CMK (cell line): Measurements from ENCODE around the gene EHHADH.
A peak's percentile ranks its signal among the peaks of the same experiment; 100 is the strongest.

ENCODE experiments used
- DNase-seq: peaks from one replicate; pipeline ENCODE4 v3.0.0-alpha.2; 2010; ENCODE audit warnings: low read depth

The EHHADH gene

DNA sequence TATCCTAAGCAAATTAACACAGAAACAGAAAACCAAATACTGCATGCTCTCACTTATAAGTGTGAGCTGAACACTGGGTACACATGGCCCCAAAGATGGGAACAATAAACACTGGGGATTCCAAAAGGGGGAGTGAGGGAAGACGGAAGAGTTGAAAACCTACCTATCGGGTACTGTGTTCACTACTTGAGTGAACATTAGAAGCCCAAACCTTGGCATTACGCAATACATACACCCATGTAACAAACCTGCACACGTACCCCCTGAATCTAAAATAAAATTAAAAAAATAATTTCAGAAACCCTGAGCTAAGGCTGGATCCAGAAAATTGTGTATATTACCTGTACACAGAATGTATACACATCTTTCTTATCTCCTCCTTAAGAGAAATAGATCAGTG lies 58.2 kb downstream of the EHHADH start:
- DNase-seq: no peak

DNA sequence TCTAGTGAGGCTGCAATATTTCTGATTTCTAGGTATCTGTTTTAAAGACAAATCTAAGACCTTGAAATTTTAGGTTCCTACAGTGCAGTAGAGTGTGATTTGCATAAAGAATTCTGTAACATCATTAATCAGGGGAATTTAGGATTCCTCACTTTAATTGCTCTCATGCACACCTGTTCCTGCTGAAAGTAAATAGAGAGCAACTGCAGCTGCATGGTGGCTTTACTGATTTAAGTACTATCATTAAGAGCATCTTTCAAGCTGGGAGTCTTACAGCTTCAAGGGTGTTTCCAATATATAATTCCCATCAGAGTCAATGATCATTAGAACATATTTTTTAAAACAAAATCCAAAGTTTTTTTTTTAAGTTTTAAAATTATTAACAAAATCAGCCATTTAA lies 65.0 kb downstream of the EHHADH start:
- no peak for DNase-seq

DNA sequence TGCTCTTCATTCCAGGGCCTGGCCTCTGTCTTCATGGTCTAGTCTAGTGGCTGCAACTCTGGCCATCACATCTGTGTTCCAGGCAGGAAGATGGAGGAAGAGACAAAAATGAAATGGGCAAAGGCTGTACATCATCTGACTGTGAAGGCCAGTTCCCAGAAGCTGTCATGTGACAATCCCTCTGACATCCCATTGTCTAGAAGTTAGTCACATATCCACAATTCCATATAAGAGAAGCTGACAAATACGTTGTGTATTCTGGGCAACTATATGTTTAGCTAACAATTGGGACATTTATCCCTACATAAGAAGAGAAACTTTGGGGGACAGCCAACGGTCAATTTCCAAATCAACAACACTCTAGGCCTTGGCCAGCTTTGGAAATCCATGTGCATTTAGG lies 66.5 kb downstream of the EHHADH start:
- DNase-seq: no peak

GRCh38 chr3:185176750-185177359 lies 77.0 kb downstream of the EHHADH start:
- DNase-seq: no peak

- peak; percentile 44 for DNase-seq
Observed at GRCh38 chr3:185175370-185175987, 78.4 kb downstream of the EHHADH start.

DNA sequence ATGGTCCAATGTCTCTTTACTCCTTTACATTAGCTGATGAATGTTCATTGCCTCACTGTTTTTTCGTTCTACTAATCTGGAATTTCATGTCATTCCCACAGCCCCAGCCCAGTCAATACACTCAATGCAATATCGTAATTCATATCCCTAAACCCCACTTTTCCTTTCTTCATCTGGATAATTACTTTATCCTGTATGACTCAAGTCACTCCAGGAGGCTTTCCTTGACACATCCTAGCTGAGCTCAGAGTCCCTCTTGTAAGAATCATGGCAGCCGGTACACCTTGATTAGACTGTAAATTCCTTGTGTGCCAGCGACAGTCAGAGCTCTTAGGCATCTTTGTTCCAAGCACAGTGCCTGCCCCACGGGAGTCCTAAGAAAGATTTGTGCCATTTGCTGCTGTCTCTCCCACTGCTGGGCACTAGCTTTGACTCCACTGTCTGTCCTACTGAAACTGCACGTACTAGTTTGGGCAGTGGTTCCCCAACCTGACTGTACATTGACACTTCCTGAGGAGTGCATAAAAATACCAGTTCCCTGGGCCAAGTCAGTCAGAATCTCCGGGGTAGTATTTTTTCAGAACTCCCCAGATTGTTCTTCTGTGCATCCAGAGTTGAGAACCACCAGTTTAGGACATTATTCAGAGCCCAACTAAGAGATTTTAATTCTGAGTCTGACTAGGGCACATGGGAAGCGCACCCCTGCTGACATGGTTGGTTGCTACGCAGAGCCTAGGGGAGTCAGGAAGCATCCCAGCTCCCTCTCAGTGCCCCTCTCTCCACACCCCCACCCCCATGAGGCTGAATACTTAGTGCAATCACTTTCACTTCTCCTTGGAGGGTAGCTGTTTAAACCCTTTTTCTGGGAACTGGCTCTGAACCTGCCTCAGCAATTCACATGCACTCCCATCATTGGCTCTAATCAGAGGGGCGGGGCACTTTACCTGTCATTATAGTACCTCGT lies 81.5 kb downstream of the EHHADH start:
- no peak for DNase-seq

DNA sequence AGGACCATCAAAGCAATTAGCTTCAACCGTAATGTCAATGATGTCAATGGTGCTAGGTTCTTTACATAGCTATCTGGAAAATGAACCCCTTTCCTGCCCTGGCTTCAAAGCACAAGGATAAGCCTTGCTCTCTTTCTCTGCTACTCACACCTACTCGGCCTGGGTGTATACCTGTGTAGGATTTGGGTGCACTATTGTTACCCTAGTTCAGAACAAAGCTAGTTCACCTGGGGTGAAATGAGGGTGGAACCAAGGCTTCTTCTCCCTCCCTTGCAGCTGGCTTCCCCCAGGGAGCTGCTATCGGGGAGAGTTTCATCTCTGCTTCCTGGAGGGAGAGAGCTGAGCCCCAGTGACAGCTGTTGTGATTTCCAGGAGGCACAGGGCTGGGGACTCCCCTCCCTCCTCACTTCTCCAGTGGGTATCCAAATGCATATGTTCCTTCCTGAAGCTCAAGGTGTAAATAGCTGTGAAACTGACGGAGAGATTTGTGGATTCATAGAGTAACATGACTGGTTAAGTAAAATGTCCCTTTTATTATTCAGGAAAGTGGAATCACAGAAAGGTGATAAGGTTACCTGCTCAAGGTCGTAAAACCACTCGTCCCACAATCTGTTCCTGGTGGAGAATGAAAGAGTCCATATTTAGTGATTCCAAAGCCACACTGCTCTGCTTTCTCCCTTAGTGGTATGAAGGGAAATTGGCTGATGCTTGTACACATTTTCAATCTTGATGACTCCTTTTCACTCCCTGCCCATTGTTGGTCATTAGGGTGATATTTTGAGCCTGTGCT lies 89.2 kb downstream of the EHHADH start:
- no peak for DNase-seq

DNA sequence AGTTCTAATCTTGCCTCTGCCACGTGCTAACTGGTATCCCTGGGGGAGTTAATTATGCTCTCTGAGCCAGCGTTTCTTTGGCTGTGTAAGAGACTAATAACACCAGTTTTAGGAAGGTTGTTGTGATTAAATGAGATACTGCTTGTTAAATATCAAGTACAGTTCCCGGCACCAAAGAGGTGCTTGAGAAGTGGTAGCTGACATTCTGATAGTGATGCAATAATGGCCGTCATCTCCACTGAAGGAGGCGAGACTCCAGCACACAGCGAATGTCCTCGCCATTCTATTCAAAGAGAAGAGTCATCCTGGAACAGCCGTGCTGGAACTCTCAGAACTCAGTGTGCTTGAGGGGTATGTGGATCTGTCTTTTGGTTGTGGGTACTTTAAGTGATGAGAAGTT lies 91.2 kb downstream of the EHHADH start:
- DNase-seq: no peak

- no peak for DNase-seq
Observed at GRCh38 chr3:185161761-185162160, 92.1 kb downstream of the EHHADH start.

- DNase-seq: no peak
Observed at GRCh38 chr3:185157347-185157746, 96.5 kb downstream of the EHHADH start.

DNA sequence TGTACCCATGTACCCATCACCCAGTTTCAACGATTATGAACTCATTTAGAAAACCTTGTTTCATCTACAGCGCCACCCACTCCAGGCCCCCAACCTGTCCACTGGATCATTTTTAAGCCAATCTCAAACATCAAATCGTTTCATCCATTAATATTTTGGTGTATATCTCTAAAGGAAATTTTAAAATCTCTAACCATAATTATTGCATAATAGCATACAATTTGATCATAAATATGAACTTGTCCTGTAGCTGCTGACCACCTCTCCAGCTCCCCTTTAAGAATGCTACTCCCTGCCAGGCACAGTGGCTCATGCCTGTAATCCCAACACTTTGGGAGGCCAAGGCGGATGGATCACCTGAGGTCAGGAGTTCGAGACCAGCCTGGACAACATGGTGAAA lies 98.2 kb downstream of the EHHADH start:
- DNase-seq: no peak

GRCh38 chr3:185153861-185154629 lies 99.8 kb downstream of the EHHADH start:
- no peak for DNase-seq

- DNase-seq: no peak
Observed at GRCh38 chr3:185153171-185153771, 100.6 kb downstream of the EHHADH start.

- DNase-seq: peak; percentile 22
Observed at GRCh38 chr3:185152410-185153170, 101.3 kb downstream of the EHHADH start, which contains the start of gene C3orf70. TSS of gene C3orf70 (minus strand) at chr3:185153060. CDS start at chr3:185152823, 237 bp downstream.

- no peak for DNase-seq
Observed at GRCh38 chr3:185151964-185152409, 101.9 kb downstream of the EHHADH start.

GRCh38 chr3:185151101-185151963 lies 102.5 kb downstream of the EHHADH start:
- no peak for DNase-seq

GRCh38 chr3:185150561-185150960 lies 103.3 kb downstream of the EHHADH start:
- DNase-seq: no peak

DNA sequence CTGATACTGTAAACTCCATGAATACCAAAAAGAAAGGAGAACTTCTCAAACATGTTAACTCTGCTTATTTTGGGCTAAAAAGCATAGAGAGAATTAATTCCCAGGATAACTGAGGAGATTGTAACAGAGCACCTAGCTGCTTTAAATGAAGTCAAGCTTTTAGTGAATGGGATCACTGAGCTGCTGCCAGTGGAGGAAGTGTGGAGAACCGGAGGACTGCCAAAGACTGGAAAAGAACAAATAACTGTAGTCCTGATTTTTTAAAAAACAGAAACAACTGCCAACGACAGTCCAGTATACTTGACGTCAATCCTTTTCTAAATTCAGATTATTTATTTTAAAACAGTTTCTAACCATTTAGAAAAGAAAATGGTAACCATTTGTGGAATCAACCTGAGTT lies 104.3 kb downstream of the EHHADH start:
- no peak for DNase-seq

GRCh38 chr3:185145511-185145910 lies 108.3 kb downstream of the EHHADH start:
- DNase-seq: no peak
